GM10266 (cell line): ENCODE measurements around the gene MAPK1.
"Not testable (repeated sequence)": the region's sequence is repeated elsewhere in the genome, so short reads cannot be mapped to it uniquely, and the experiment has no call there.

Experiments used
- DNase-seq: peaks from one replicate; pipeline ENCODE4 v3.0.0; 2012; ENCODE audit errors: extremely low spot score
- CTCF ChIP-seq: IDR thresholded peaks from 2 replicates; pipeline ENCODE4 v1.5.1; 2012; ENCODE audit warnings: mild to moderate bottlenecking, low read depth; ENCODE audit not compliant: control insufficient read depth, insufficient read depth; ENCODE audit errors: missing control alignments

MAPK1 gene

GRCh38 chr22:21725956-21726649, 141.3 kb downstream of the MAPK1 start:
- no peak for TF ChIP-seq CTCF

GRCh38 chr22:21724496-21724895, 142.9 kb downstream of the MAPK1 start:
- DNase-seq = not testable (repeated sequence)

More at GRCh38 chr22:21725956-21726649, 141.3 kb downstream of the MAPK1 start:
- DNase-seq = no peak

- DNase-seq = not testable (repeated sequence)
These were observed 146.1 kb downstream of the MAPK1 start for GRCh38 chr22:21721195-21721852.

- not testable (repeated sequence) for DNase-seq
These were observed 147.1 kb downstream of the MAPK1 start for GRCh38 chr22:21720191-21720859.

GRCh38 chr22:21719024-21719423, 148.4 kb downstream of the MAPK1 start:
- no peak for DNase-seq
- no peak for TF ChIP-seq CTCF

GRCh38 chr22:21718499-21718898, 148.9 kb downstream of the MAPK1 start:
- TF ChIP-seq CTCF = no peak
- DNase-seq = no peak

GRCh38 chr22:21716395-21717122, 150.9 kb downstream of the MAPK1 start:
- not testable (repeated sequence) for DNase-seq

GRCh38 chr22:21714786-21715185, 152.7 kb downstream of the MAPK1 start:
- TF ChIP-seq CTCF = no peak
- no peak for DNase-seq

- DNase-seq = no peak
- no peak for TF ChIP-seq CTCF
These were observed 153.2 kb downstream of the MAPK1 start for GRCh38 chr22:21714059-21714770.
